SK-N-SH (cell line): ENCODE data around the gene SSX2IP. TPM values are rescaled to one million over a fixed set of nuclear protein-coding genes. Genes with fewer than 3 reads are reported as not detected.

ENCODE experiments used
- CTCF ChIA-PET: fragments of 300-600, 350-600 bp; formaldehyde crosslinking; extraction: SDS; loops from one replicate; lab custom pipeline; 2021; lab: Yijun Ruan, JAX
- POLR2A ChIA-PET: fragments of 350-600 bp; sonication (Branson Sonifier 250); formaldehyde crosslinking; extraction: SDS; loops from one replicate; lab custom pipeline; 2020; ENCODE audit warnings: antibody characterized with exemption, inconsistent platforms; lab: Yijun Ruan, JAX
- DNase-seq: peaks from one replicate; pipeline ENCODE4 v3.0.0; 2012
- H2AFZ ChIP-seq: fragments of 200-600 bp; sonication (generic); 2 replicates; pipeline ENCODE4 v1.8.1; 2016; ENCODE audit warnings: antibody characterized with exemption, mild to moderate bottlenecking, low read depth
- H3F3A ChIP-seq: fragments of 200-600 bp; sonication (generic); replicated peaks from 2 replicates; pipeline ENCODE3; 2016; ENCODE audit warnings: antibody characterized with exemption, mild to moderate bottlenecking; ENCODE audit not compliant: insufficient read depth
- H3K27ac ChIP-seq, 2 experiments: fragments of 200-500 bp in 1 of 2; fragments of 200-600 bp in 1 of 2; sonication (Bioruptor generic) in 1 of 2; sonication (generic), shearing (Covaris generic) in 1 of 2; 2 replicates each; pipeline versions ENCODE4 v1.5.1 to v1.6.1; 2014 to 2016; ENCODE audit warnings: low read depth in 2 of 2, inconsistent platforms in 1 of 2, low read length in 1 of 2, mild to moderate bottlenecking in 1 of 2, mixed read lengths in 1 of 2
- H3K27me3 ChIP-seq: fragments of 200-600 bp; sonication (generic), shearing (Covaris generic); 2 replicates; pipeline ENCODE4 v1.6.1; 2016; ENCODE audit warnings: mixed run types; ENCODE audit not compliant: insufficient read depth
- H3K36me3 ChIP-seq, 2 experiments: fragments of 200-500 bp in 1 of 2; fragments of 200-600 bp in 1 of 2; sonication (Bioruptor generic) in 1 of 2; sonication (generic) in 1 of 2; replicated peaks in 1 of 2; 2 replicates each; pipeline versions ENCODE3 to v1.5.1; 2014 to 2016; ENCODE audit warnings: low read length in 1 of 2, mild to moderate bottlenecking in 1 of 2; ENCODE audit not compliant: insufficient read depth in 2 of 2, control insufficient read depth in 1 of 2
- H3K4me1 ChIP-seq, 2 experiments: fragments of 200-500 bp in 1 of 2; fragments of 200-600 bp in 1 of 2; sonication (Bioruptor generic) in 1 of 2; sonication (generic), shearing (Covaris generic) in 1 of 2; 2 replicates each; pipeline versions ENCODE4 v1.5.1 to v1.6.1; 2014 to 2016; ENCODE audit warnings: low read depth in 1 of 2, low read length in 1 of 2, mixed run types in 1 of 2; ENCODE audit not compliant: insufficient read depth in 2 of 2, control insufficient read depth in 1 of 2
- H3K4me2 ChIP-seq: fragments of 200-600 bp; sonication (generic), shearing (Covaris generic); 2 replicates; pipeline ENCODE4 v1.6.1; 2017; ENCODE audit warnings: mixed run types
- H3K4me3 ChIP-seq, 2 experiments: fragments of 200-500 bp in 1 of 2; fragments of 200-600 bp in 1 of 2; sonication (Bioruptor generic) in 1 of 2; sonication (generic), shearing (Covaris generic) in 1 of 2; 2 replicates each; pipeline versions ENCODE4 v1.5.1 to v1.8.1; 2014 to 2016; ENCODE audit warnings: low read depth in 2 of 2, inconsistent platforms in 1 of 2, low read length in 1 of 2, mild to moderate bottlenecking in 1 of 2, mixed read lengths in 1 of 2, moderate library complexity in 1 of 2
- H3K79me2 ChIP-seq: fragments of 200-600 bp; sonication (generic); 2 replicates; pipeline ENCODE4 v1.8.1; 2017; ENCODE audit warnings: mild to moderate bottlenecking; ENCODE audit not compliant: insufficient read depth
- H3K9ac ChIP-seq: fragments of 200-600 bp; sonication (generic); 2 replicates; pipeline ENCODE4 v1.6.1; 2017; ENCODE audit warnings: mixed run types
- H3K9me2 ChIP-seq: fragments of 200-600 bp; sonication (generic); 2 replicates; pipeline ENCODE4 v1.6.1; 2017; ENCODE audit warnings: mixed run types
- H3K9me3 ChIP-seq: fragments of 200-600 bp; sonication (generic); 2 replicates; pipeline ENCODE4 v1.6.1; 2017; ENCODE audit warnings: mixed run types, mild to moderate bottlenecking, moderate library complexity
- H4K20me1 ChIP-seq: fragments of 200-600 bp; sonication (generic); 2 replicates; pipeline ENCODE4 v1.6.1; 2017; ENCODE audit warnings: mild to moderate bottlenecking, mixed run types; ENCODE audit not compliant: insufficient read depth
- CHD2 ChIP-seq: fragments of 150-350 bp; IDR thresholded peaks from 2 replicates; pipeline ENCODE4 v1.6.1; 2018; ENCODE audit warnings: low read length; ENCODE audit not compliant: partially characterized antibody
- ELF1 ChIP-seq: IDR thresholded peaks from 2 replicates; pipeline ENCODE4 v1.4.0; 2012
- EZH2phosphoT487 ChIP-seq: fragments of 200-600 bp; sonication (generic); IDR thresholded peaks from 2 replicates; pipeline ENCODE4 v1.6.1; 2017; ENCODE audit warnings: low read depth, mixed run types, mild to moderate bottlenecking, antibody characterized with exemption, moderate library complexity, borderline replicate concordance
- FOSL2 ChIP-seq: IDR thresholded peaks from 2 replicates; pipeline ENCODE4 v1.4.0; 2012; ENCODE audit warnings: low read depth, mild to moderate bottlenecking, moderate library complexity, borderline replicate concordance
- FOXJ3 ChIP-seq: sonication (generic); formaldehyde crosslinking; IDR thresholded peaks from 2 replicates; pipeline ENCODE4 v1.5.1; 2020; ENCODE audit warnings: mild to moderate bottlenecking, missing genetic modification reagents
- GABPA ChIP-seq: IDR thresholded peaks from 2 replicates; pipeline ENCODE4 v1.4.0; 2012; ENCODE audit warnings: low read depth, mild to moderate bottlenecking
- JUND ChIP-seq: IDR thresholded peaks from 2 replicates; pipeline ENCODE4 v1.4.0; 2012
- MEF2A ChIP-seq: IDR thresholded peaks from 2 replicates; pipeline ENCODE4 v1.4.0; 2012; ENCODE audit warnings: low read depth, borderline replicate concordance
- MXI1 ChIP-seq: IDR thresholded peaks from 2 replicates; pipeline ENCODE4 v1.6.1; 2012; ENCODE audit warnings: mild to moderate bottlenecking, low read depth, low read length, improper control_type of control experiment
- NRF1 ChIP-seq: IDR thresholded peaks from 2 replicates; pipeline ENCODE4 v1.6.1; 2012; ENCODE audit warnings: low read depth, mild to moderate bottlenecking, low read length
- POLR2AphosphoS5 ChIP-seq: IDR thresholded peaks from 2 replicates; pipeline ENCODE4 v1.6.1; 2012; ENCODE audit warnings: low read depth, low read length
- RAD21 ChIP-seq: IDR thresholded peaks from 2 replicates; pipeline ENCODE4 v1.6.1; 2012; ENCODE audit warnings: mild to moderate bottlenecking, low read length
- TCF12 ChIP-seq: IDR thresholded peaks from 2 replicates; pipeline ENCODE4 v1.4.0; 2012
- WGBS: methylation state at CpG from one replicate; pipeline ENCODE4 v1.1.6; 2017; ENCODE audit warnings: low lambda C conversion rate; 5-methylcytosine and 5-hydroxymethylcytosine counted together
- polyA plus RNA-seq, 3 experiments: library from polyadenylated mRNA; depleted of rRNA; stranded (reverse); fragments of >200 nt; gene quantifications; 2 replicates each; pipeline ENCODE4 v1.2.3, GENCODE V29; 2012
- TF ChIP-seq, protein P1 (sequence below): fragments of 150-350 bp; IDR thresholded peaks from 2 replicates; pipeline ENCODE4 v1.6.1; 2017; ENCODE audit warnings: antibody characterized with exemption, low read length, low read depth, borderline replicate concordance
- TF ChIP-seq, protein P2 (sequence below): IDR thresholded peaks from 2 replicates; pipeline ENCODE4 v1.4.0; 2012; ENCODE audit warnings: low read depth, borderline replicate concordance
- TF ChIP-seq, protein P3 (sequence below): IDR thresholded peaks from 2 replicates; pipeline ENCODE4; 2012
- TF ChIP-seq, protein P4 (sequence below): fragments of 200-600 bp; sonication (generic); IDR thresholded peaks from 2 replicates; pipeline ENCODE4 v1.6.1; 2017; ENCODE audit warnings: antibody characterized with exemption, mild to moderate bottlenecking, moderate library complexity
- TF ChIP-seq, protein P5 (sequence below): fragments of 150-350 bp; IDR thresholded peaks from 2 replicates; pipeline ENCODE4 v1.6.1; 2016; ENCODE audit warnings: mild to moderate bottlenecking, low read depth, low read length
- TF ChIP-seq, protein P6 (sequence below): IDR thresholded peaks from 2 replicates; pipeline ENCODE4 v1.4.0; 2012; ENCODE audit warnings: low read depth

SSX2IP gene
- polyA plus RNA-seq, 1 of the 3 experiments (the other 2 are of a cell fraction) = 7.7 TPM

DNA sequence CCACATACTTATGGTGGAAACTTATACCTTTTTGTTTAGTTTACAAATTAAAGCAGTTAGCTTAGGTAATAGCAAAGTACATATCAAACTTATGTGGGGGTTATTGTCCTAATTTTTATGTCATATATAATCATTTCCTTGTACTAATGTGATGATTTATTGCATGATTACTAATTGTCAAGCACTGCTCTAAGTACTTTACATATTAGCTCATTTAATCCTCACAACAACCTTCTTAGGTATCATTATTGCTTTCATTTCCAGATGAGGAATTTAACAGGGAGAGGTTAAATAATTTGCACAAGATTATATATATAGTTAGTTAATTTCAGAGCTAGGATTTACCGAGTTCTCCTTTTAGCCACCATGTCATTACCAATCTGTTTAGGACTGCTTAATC, 11.9 kb upstream of the SSX2IP start:
- Histone ChIP-seq H3K4me3 (no peak overlapping the region), H3K36me3 (no peaks in the 10 kb centered on the region), H3K79me2 (no peaks in the 10 kb centered on the region), H3K9me2 (no peaks in the 10 kb centered on the region), H3F3A (peaks cover 17% of the 10 kb centered on the region), H3K9ac (no peak overlapping the region), H4K20me1 (no peaks in the 10 kb centered on the region), H3K4me2 (no peak overlapping the region), H3K9me3 (no peaks in the 10 kb centered on the region), H3K27ac (no peak overlapping the region), H3K27me3 (no peaks in the 10 kb centered on the region), H3K4me1 (peaks cover 5 to 31% of the 10 kb centered on the region in 2 experiments), H2AFZ (no peak overlapping the region)
- TF ChIP-seq, protein P1, sequence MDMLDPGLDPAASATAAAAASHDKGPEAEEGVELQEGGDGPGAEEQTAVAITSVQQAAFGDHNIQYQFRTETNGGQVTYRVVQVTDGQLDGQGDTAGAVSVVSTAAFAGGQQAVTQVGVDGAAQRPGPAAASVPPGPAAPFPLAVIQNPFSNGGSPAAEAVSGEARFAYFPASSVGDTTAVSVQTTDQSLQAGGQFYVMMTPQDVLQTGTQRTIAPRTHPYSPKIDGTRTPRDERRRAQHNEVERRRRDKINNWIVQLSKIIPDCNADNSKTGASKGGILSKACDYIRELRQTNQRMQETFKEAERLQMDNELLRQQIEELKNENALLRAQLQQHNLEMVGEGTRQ = no peak
- no peak for TF ChIP-seq GABPA
- TF ChIP-seq, protein P2, sequence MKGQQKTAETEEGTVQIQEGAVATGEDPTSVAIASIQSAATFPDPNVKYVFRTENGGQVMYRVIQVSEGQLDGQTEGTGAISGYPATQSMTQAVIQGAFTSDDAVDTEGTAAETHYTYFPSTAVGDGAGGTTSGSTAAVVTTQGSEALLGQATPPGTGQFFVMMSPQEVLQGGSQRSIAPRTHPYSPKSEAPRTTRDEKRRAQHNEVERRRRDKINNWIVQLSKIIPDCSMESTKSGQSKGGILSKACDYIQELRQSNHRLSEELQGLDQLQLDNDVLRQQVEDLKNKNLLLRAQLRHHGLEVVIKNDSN = no peak
- TF ChIP-seq NRF1 = no peak
- no peak for TF ChIP-seq EZH2phosphoT487
- TF ChIP-seq RAD21 = no peak
- no peak for TF ChIP-seq FOSL2
- TF ChIP-seq, protein P3, sequence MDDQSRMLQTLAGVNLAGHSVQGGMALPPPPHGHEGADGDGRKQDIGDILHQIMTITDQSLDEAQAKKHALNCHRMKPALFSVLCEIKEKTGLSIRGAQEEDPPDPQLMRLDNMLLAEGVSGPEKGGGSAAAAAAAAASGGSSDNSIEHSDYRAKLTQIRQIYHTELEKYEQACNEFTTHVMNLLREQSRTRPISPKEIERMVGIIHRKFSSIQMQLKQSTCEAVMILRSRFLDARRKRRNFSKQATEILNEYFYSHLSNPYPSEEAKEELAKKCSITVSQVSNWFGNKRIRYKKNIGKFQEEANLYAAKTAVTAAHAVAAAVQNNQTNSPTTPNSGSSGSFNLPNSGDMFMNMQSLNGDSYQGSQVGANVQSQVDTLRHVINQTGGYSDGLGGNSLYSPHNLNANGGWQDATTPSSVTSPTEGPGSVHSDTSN = no peak
- no peak for TF ChIP-seq JUND
- TF ChIP-seq CHD2 = no peak
- TF ChIP-seq TCF12 = no peak
- TF ChIP-seq, protein P4, sequence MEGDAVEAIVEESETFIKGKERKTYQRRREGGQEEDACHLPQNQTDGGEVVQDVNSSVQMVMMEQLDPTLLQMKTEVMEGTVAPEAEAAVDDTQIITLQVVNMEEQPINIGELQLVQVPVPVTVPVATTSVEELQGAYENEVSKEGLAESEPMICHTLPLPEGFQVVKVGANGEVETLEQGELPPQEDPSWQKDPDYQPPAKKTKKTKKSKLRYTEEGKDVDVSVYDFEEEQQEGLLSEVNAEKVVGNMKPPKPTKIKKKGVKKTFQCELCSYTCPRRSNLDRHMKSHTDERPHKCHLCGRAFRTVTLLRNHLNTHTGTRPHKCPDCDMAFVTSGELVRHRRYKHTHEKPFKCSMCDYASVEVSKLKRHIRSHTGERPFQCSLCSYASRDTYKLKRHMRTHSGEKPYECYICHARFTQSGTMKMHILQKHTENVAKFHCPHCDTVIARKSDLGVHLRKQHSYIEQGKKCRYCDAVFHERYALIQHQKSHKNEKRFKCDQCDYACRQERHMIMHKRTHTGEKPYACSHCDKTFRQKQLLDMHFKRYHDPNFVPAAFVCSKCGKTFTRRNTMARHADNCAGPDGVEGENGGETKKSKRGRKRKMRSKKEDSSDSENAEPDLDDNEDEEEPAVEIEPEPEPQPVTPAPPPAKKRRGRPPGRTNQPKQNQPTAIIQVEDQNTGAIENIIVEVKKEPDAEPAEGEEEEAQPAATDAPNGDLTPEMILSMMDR = no peak
- TF ChIP-seq, protein P5, sequence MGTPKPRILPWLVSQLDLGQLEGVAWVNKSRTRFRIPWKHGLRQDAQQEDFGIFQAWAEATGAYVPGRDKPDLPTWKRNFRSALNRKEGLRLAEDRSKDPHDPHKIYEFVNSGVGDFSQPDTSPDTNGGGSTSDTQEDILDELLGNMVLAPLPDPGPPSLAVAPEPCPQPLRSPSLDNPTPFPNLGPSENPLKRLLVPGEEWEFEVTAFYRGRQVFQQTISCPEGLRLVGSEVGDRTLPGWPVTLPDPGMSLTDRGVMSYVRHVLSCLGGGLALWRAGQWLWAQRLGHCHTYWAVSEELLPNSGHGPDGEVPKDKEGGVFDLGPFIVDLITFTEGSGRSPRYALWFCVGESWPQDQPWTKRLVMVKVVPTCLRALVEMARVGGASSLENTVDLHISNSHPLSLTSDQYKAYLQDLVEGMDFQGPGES = no peak
- TF ChIP-seq MXI1 = no peak
- TF ChIP-seq POLR2AphosphoS5 = no peak
- TF ChIP-seq, protein P6, sequence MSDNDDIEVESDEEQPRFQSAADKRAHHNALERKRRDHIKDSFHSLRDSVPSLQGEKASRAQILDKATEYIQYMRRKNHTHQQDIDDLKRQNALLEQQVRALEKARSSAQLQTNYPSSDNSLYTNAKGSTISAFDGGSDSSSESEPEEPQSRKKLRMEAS = no peak
- no peak for TF ChIP-seq ELF1
- no peak for TF ChIP-seq FOXJ3 (CRISPR knock-in tag)
- no peak for TF ChIP-seq MEF2A
- ChIA-PET CTCF (interaction anchor here (0.9 kb wide), 1 partner anchor 13 kb away, joined by 3 read pairs; no protein-coding TSS in a partner anchor), POLR2A (no interaction called here)
- DNase-seq = no peak
- 87% methylated on average over 1 of the region's 1 CpG for WGBS
